ENCODE data around the gene PWWP2B. TPM values are rescaled to one million over a fixed set of nuclear protein-coding genes. Genes with fewer than 3 reads are reported as not detected.

Gene PWWP2B
- total and polyA plus RNA-seq, 2 donors (not counting 3 experiments of a cell fraction or from before 2014, with no cell fraction given), result 4.6 to 11.8 TPM

DNA sequence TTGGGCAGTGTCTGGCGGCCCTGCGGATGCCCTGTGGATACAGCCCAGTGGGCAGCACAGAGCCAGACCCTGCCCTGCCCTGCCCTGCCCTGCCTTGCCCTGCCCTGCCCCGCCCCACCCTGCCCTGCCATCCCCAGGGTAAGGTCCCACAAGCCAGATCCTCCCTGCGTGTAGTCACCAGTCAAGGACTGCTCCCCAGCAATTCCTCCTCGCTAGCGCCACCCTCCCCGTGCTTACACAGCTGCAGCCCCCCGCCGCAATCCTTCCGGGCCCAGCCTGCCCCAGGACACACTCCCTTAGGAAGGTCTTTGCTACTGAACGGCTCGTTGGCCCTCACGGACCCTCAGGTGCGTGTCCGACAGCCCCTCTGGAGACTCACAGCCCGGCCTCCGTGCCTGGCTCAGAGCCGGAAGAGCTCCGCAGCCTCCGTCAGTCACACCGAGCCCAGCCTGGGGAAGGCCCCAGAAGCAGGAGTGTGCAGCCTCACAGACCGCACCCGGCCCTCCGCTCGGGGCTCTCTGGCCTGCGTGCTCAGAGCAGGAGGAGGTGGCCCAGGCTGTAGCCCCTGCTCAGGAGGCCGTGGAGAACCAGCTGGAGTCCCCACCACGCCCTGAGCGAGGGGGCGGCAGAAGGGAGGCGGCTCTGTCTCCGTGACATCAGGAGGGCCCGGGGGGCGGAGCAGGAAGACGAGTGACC is 68.3 kb downstream of the PWWP2B start:
- CTCF ChIA-PET, result no interaction called here
- H2AFZ ChIP-seq (ENCODE audit: low read depth, low read length), result no peak overlapping the region

More for the DNA sequence above, 68.3 kb downstream of the PWWP2B start:
- Histone ChIP-seq H3K4me2 (ENCODE audit: insufficient read depth, low read length) (no peak overlapping the region), H3K9me1 (replicated peaks; ENCODE audit: control insufficient read depth, extremely low read depth, insufficient read depth, low read length) (no peaks in the 10 kb centered on the region), H4K20me1 (replicated peaks; ENCODE audit: control insufficient read depth, extremely low read depth, insufficient read depth, low read length) (no peaks in the 10 kb centered on the region), H3K27ac (ENCODE audit: insufficient read depth, low read depth, low read length) (no peak overlapping the region), H3K9ac (replicated peaks; ENCODE audit: extremely low read depth, insufficient read depth, low read length) (no peak overlapping the region), H3K36me3 (ENCODE audit: control insufficient read depth in 2 of 2, extremely low read depth in 1 of 2, insufficient read depth in 2 of 2, low read length in 2 of 2) (no peaks in the 10 kb centered on the region), H3K4me3 (replicated peaks in 1 of 3; ENCODE audit: insufficient read depth in 1 of 3, low read depth in 1 of 3, low read length in 3 of 3) (no peak overlapping the region), H3K27me3 (ENCODE audit: control insufficient read depth in 2 of 2, insufficient read depth in 2 of 2, low read length in 2 of 2) (no peaks in the 10 kb centered on the region), H3K4me1 (ENCODE audit: control insufficient read depth, extremely low read depth, insufficient read depth, low read length) (no peaks in the 10 kb centered on the region), H3K9me3 (replicated peaks; ENCODE audit: control insufficient read depth, insufficient read depth, low read length) (no peaks in the 10 kb centered on the region), H3K79me2 (ENCODE audit: control insufficient read depth, insufficient read depth, low read length) (no peaks in the 10 kb centered on the region)
- no peak for FAIRE-seq
- dilution Hi-C loops (cut with MboI; ENCODE audit: extremely low pct_ligation_motif_present, low sequenced_read_pairs) (no loop called here), intact Hi-C loops (cut with micrococcal nuclease) (no loop called here)
- no TSS peak for BruUV-seq (replicated peaks)
- no peak for DNase-seq (ENCODE audit: low read depth, low spot score)
- TF ChIP-seq MYC (IDR thresholded peaks at IDR 0.05; ENCODE audit: low read depth, low read length), result no peak
- no peak for TF ChIP-seq POLR2AphosphoS5 (IDR thresholded peaks at IDR 0.05; ENCODE audit: insufficient read depth, low read depth, low read length)
- TF ChIP-seq FOS (IDR thresholded peaks at IDR 0.05; ENCODE audit: borderline replicate concordance, insufficient read depth, low read length), result no peak
- TF ChIP-seq POLR2A (IDR thresholded peaks at IDR 0.05; ENCODE audit: low read depth, low read length), result no peak
- TF ChIP-seq GATA2 (IDR thresholded peaks at IDR 0.05; ENCODE audit: insufficient read depth, insufficient read length, low read depth, low read length), result no peak
- TF ChIP-seq CTCF (IDR thresholded peaks at IDR 0.05; ENCODE audit: extremely low read depth in 1 of 2, insufficient read depth in 1 of 2, low read depth in 1 of 2, low read length in 2 of 2), result no peak
- TF ChIP-seq, protein P1, sequence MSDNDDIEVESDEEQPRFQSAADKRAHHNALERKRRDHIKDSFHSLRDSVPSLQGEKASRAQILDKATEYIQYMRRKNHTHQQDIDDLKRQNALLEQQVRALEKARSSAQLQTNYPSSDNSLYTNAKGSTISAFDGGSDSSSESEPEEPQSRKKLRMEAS (IDR thresholded peaks at IDR 0.05; ENCODE audit: insufficient read depth, insufficient read length), result no peak
- TF ChIP-seq EZH2 (IDR thresholded peaks at IDR 0.05; ENCODE audit: borderline replicate concordance, low read depth, low read length, severe bottlenecking), result no peak
- no peak for TF ChIP-seq JUN (IDR thresholded peaks at IDR 0.05; ENCODE audit: borderline replicate concordance, insufficient read depth, insufficient read length, low read depth)
- POLR2A ChIA-PET, result no interaction called here
